NCI-H146 (cell line): ENCODE results near the gene TMEM52B.
"Not testable (repeated sequence)": the region's sequence is repeated elsewhere in the genome, so short reads cannot be mapped to it uniquely, and the experiment has no call there.

Experiments used
- DNase-seq: peaks from one replicate; lab custom pipeline; 2025; lab: John Stamatoyannopoulos, UW

TMEM52B gene

GRCh38 chr12:10171973-10172728, 6.7 kb upstream of the TMEM52B start, which contains the start of gene OLR1:
Gene OLR1, minus strand, starts transcription at chr12:10172132. Its CDS starts 55 bp downstream, at chr12:10172077.
- DNase-seq: no peak

- no peak for DNase-seq
Measured at GRCh38 chr12:10174986-10175614, 3.7 kb upstream of the TMEM52B start.

- DNase-seq: no peak
Measured at GRCh38 chr12:10175846-10176636, 2.8 kb upstream of the TMEM52B start.

- DNase-seq: no peak
Measured at GRCh38 chr12:10179776-10180181, 947 bp downstream of the TMEM52B start.

GRCh38 chr12:10182354-10183049, 3.7 kb downstream of the TMEM52B start:
- DNase-seq: no peak

- DNase-seq: no peak
Measured at GRCh38 chr12:10184261-10184843, 5.5 kb downstream of the TMEM52B start.

- no peak for DNase-seq
Measured at GRCh38 chr12:10186299-10186698, 7.5 kb downstream of the TMEM52B start.

GRCh38 chr12:10186958-10187357, 8.1 kb downstream of the TMEM52B start:
- not testable (repeated sequence) for DNase-seq

GRCh38 chr12:10189653-10190052, 10.8 kb downstream of the TMEM52B start:
- DNase-seq: no peak

- peak; percentile 71 for DNase-seq
Measured at GRCh38 chr12:10190558-10191388, 11.9 kb downstream of the TMEM52B start.

GRCh38 chr12:10191865-10192264, 13.0 kb downstream of the TMEM52B start:
- no peak for DNase-seq

GRCh38 chr12:10194160-10194670, 15.4 kb downstream of the TMEM52B start:
- no peak for DNase-seq

- no peak for DNase-seq
Measured at GRCh38 chr12:10196210-10196609, 17.4 kb downstream of the TMEM52B start.

- no peak for DNase-seq
Measured at GRCh38 chr12:10197879-10198278, 19.0 kb downstream of the TMEM52B start.

GRCh38 chr12:10204495-10204894, 25.7 kb downstream of the TMEM52B start:
- DNase-seq: not testable (repeated sequence)

GRCh38 chr12:10205220-10205807, 26.5 kb downstream of the TMEM52B start:
- no peak for DNase-seq

GRCh38 chr12:10207136-10207535, 28.3 kb downstream of the TMEM52B start:
- DNase-seq: no peak

GRCh38 chr12:10210225-10210624, 31.4 kb downstream of the TMEM52B start:
- DNase-seq: no peak

GRCh38 chr12:10211101-10211939, 32.5 kb downstream of the TMEM52B start:
- no peak for DNase-seq
